Neural cell (in vitro differentiated cells): ENCODE results near the gene TBC1D14. TPM values are rescaled to one million over a fixed set of nuclear protein-coding genes. Genes with fewer than 3 reads are reported as not detected.

ENCODE experiments used
- H2AFZ ChIP-seq: fragments of 200-600, 300-800 bp; sonication (generic), shearing (Covaris generic); 2 replicates; pipeline ENCODE4 v1.6.0; 2014; ENCODE audit warnings: low read depth, mild to moderate bottlenecking, antibody characterized with exemption, low read length, moderate library complexity
- H3F3A ChIP-seq: fragments of 200-600 bp; shearing (Covaris generic); 2 replicates; pipeline ENCODE4 v1.6.1; 2016; ENCODE audit warnings: mild to moderate bottlenecking, moderate library complexity, mixed read lengths, antibody characterized with exemption, low read length; ENCODE audit not compliant: insufficient read depth, poor library complexity, severe bottlenecking
- H3K27ac ChIP-seq: fragments of 200-600, 300-800 bp; sonication (generic), shearing (Covaris generic); 2 replicates; pipeline ENCODE4 v1.5.1; 2014; ENCODE audit warnings: mild to moderate bottlenecking, low read length, moderate library complexity
- H3K27me3 ChIP-seq: fragments of 300-800, 200-600 bp; sonication (generic), shearing (Covaris generic); 2 replicates; pipeline ENCODE4 v1.6.0; 2014; ENCODE audit warnings: mild to moderate bottlenecking, low read depth, low read length, moderate library complexity; ENCODE audit not compliant: insufficient read depth
- H3K36me3 ChIP-seq: fragments of 300-800, 200-600 bp; sonication (generic), shearing (Covaris generic); 2 replicates; pipeline ENCODE4 v1.5.1; 2014; ENCODE audit warnings: mild to moderate bottlenecking, antibody characterized with exemption, low read length, moderate library complexity; ENCODE audit not compliant: insufficient read depth
- H3K4me2 ChIP-seq: fragments of 300-800, 200-600 bp; sonication (generic), shearing (Covaris generic); 2 replicates; pipeline ENCODE4 v1.6.0; 2014; ENCODE audit warnings: mild to moderate bottlenecking, low read length
- H3K4me3 ChIP-seq: fragments of 300-800, 200-600 bp; sonication (generic), shearing (Covaris generic); 2 replicates; pipeline ENCODE4 v1.5.1; 2014; ENCODE audit warnings: mild to moderate bottlenecking, low read length, moderate library complexity
- H3K79me2 ChIP-seq: fragments of 200-600 bp; shearing (Covaris generic); replicated peaks from 2 replicates; pipeline ENCODE4 v1.6.0; 2014; ENCODE audit warnings: mild to moderate bottlenecking, low read length, moderate library complexity; ENCODE audit not compliant: insufficient read depth
- H3K9ac ChIP-seq: fragments of 300-800, 200-600 bp; sonication (generic), shearing (Covaris generic); 2 replicates; pipeline ENCODE4 v1.6.1; 2016; ENCODE audit warnings: mild to moderate bottlenecking, low read length, mixed read lengths
- H3K9me2 ChIP-seq: fragments of 200-600 bp; shearing (Covaris generic); 2 replicates; pipeline ENCODE4 v1.6.1; 2016; ENCODE audit warnings: mild to moderate bottlenecking, low read length, mixed read lengths; ENCODE audit not compliant: insufficient read depth
- H3K9me3 ChIP-seq: fragments of 200-600, 300-800 bp; sonication (generic), shearing (Covaris generic); 2 replicates; pipeline ENCODE4 v1.6.1; 2016; ENCODE audit warnings: mild to moderate bottlenecking, mixed run types, low read length, moderate library complexity, mixed read lengths
- H4K20me1 ChIP-seq: fragments of 200-600 bp; shearing (Covaris generic); 2 replicates; pipeline ENCODE4 v1.6.1; 2016; ENCODE audit warnings: mild to moderate bottlenecking, mixed run types; ENCODE audit not compliant: insufficient read depth
- EP300 ChIP-seq: fragments of 450-650 bp; conservative IDR thresholded peaks from 2 replicates; pipeline ENCODE4 v1.6.1; 2014; ENCODE audit warnings: antibody characterized with exemption, mild to moderate bottlenecking, moderate library complexity; ENCODE audit not compliant: poor library complexity, severe bottlenecking
- EZH2 ChIP-seq: fragments of 200-600, 300-800 bp; shearing (Covaris generic), sonication (generic); IDR thresholded peaks from 2 replicates; pipeline ENCODE4 v1.6.1; 2014; ENCODE audit warnings: antibody characterized with exemption, low read length, borderline replicate concordance, mild to moderate bottlenecking; ENCODE audit not compliant: insufficient read depth, poor library complexity, severe bottlenecking
- MXI1 ChIP-seq: fragments of 450-650 bp; conservative IDR thresholded peaks from 2 replicates; pipeline ENCODE4 v1.6.1; 2014; ENCODE audit warnings: antibody characterized with exemption, mild to moderate bottlenecking; ENCODE audit not compliant: poor library complexity, severe bottlenecking
- POLR2AphosphoS5 ChIP-seq: IDR thresholded peaks from 2 replicates; pipeline ENCODE4 v1.6.1; 2012
- RAD21 ChIP-seq: fragments of 450-650 bp; conservative IDR thresholded peaks from 2 replicates; pipeline ENCODE4 v1.6.1; 2014; ENCODE audit warnings: antibody characterized with exemption, mild to moderate bottlenecking, moderate library complexity
- SMC3 ChIP-seq: fragments of 450-650 bp; conservative IDR thresholded peaks from 2 replicates; pipeline ENCODE4 v1.6.1; 2014; ENCODE audit warnings: antibody characterized with exemption, mild to moderate bottlenecking, moderate library complexity; ENCODE audit not compliant: poor library complexity
- TAF1 ChIP-seq: IDR thresholded peaks from 2 replicates; pipeline ENCODE4 v1.6.1; 2012; ENCODE audit warnings: low read depth
- polyA plus RNA-seq: library from polyadenylated mRNA; depleted of rRNA; stranded (reverse); fragments of >200 nt; gene quantifications from 2 replicates; pipeline ENCODE4 v1.2.3, GENCODE V29; 2014
- TF ChIP-seq, protein P1 (sequence below): fragments of 450-650 bp; IDR thresholded peaks from 2 replicates; pipeline ENCODE4 v1.5.1; 2014; ENCODE audit warnings: antibody characterized with exemption, mild to moderate bottlenecking, moderate library complexity; ENCODE audit not compliant: poor library complexity, severe bottlenecking
- TF ChIP-seq, protein P2 (sequence below): IDR thresholded peaks from 2 replicates; pipeline ENCODE4 v1.6.1; 2012; ENCODE audit warnings: borderline replicate concordance

TBC1D14 gene
- polyA plus RNA-seq, 1 donor from 2014 or later = 125 TPM

DNA sequence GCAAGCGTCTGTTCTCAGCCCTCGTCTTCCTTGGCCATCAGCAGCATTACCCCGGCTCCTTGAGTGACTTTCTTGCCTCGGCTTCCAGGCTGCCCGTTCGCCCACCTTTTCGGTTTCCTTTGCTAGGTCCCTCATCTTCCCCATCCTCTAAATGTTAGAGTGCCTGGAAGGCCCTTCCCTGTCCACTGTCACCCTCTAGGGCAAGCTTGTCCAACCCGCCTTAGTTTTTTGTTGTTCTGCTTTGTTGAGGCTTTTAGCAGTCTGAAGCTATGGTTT lies 62.7 kb downstream of the TBC1D14 start:
- TF ChIP-seq, protein P1, sequence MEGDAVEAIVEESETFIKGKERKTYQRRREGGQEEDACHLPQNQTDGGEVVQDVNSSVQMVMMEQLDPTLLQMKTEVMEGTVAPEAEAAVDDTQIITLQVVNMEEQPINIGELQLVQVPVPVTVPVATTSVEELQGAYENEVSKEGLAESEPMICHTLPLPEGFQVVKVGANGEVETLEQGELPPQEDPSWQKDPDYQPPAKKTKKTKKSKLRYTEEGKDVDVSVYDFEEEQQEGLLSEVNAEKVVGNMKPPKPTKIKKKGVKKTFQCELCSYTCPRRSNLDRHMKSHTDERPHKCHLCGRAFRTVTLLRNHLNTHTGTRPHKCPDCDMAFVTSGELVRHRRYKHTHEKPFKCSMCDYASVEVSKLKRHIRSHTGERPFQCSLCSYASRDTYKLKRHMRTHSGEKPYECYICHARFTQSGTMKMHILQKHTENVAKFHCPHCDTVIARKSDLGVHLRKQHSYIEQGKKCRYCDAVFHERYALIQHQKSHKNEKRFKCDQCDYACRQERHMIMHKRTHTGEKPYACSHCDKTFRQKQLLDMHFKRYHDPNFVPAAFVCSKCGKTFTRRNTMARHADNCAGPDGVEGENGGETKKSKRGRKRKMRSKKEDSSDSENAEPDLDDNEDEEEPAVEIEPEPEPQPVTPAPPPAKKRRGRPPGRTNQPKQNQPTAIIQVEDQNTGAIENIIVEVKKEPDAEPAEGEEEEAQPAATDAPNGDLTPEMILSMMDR = no peak
- TF ChIP-seq MXI1 (no peak), EP300 (no peak), TAF1 (no peak), POLR2AphosphoS5 (no peak), RAD21 (no peak), EZH2 (no peak), SMC3 (no peak)
- TF ChIP-seq, protein P2, sequence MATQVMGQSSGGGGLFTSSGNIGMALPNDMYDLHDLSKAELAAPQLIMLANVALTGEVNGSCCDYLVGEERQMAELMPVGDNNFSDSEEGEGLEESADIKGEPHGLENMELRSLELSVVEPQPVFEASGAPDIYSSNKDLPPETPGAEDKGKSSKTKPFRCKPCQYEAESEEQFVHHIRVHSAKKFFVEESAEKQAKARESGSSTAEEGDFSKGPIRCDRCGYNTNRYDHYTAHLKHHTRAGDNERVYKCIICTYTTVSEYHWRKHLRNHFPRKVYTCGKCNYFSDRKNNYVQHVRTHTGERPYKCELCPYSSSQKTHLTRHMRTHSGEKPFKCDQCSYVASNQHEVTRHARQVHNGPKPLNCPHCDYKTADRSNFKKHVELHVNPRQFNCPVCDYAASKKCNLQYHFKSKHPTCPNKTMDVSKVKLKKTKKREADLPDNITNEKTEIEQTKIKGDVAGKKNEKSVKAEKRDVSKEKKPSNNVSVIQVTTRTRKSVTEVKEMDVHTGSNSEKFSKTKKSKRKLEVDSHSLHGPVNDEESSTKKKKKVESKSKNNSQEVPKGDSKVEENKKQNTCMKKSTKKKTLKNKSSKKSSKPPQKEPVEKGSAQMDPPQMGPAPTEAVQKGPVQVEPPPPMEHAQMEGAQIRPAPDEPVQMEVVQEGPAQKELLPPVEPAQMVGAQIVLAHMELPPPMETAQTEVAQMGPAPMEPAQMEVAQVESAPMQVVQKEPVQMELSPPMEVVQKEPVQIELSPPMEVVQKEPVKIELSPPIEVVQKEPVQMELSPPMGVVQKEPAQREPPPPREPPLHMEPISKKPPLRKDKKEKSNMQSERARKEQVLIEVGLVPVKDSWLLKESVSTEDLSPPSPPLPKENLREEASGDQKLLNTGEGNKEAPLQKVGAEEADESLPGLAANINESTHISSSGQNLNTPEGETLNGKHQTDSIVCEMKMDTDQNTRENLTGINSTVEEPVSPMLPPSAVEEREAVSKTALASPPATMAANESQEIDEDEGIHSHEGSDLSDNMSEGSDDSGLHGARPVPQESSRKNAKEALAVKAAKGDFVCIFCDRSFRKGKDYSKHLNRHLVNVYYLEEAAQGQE = no peak
- no peaks in the 10 kb centered on the region for H4K20me1 ChIP-seq
- H3K4me3 ChIP-seq = no peak overlapping the region
- no peaks in the 10 kb centered on the region for H3K36me3 ChIP-seq
- no peak overlapping the region for H2AFZ ChIP-seq
- H3K27me3 ChIP-seq = no peaks in the 10 kb centered on the region
- no peaks in the 10 kb centered on the region for H3F3A ChIP-seq
- H3K27ac ChIP-seq = no peak overlapping the region
- no peak overlapping the region for H3K4me2 ChIP-seq
- H3K9ac ChIP-seq = no peak overlapping the region
- H3K9me2 ChIP-seq = no peaks in the 10 kb centered on the region
- no peaks in the 10 kb centered on the region for H3K79me2 ChIP-seq
- H3K9me3 ChIP-seq = no peaks in the 10 kb centered on the region

GRCh38 chr4:6972911-6973310 lies 63.3 kb downstream of the TBC1D14 start:
- Histone ChIP-seq H3K9me3 (no peaks in the 10 kb centered on the region), H3K27me3 (no peaks in the 10 kb centered on the region), H2AFZ (no peak overlapping the region), H3K9me2 (no peaks in the 10 kb centered on the region), H4K20me1 (no peaks in the 10 kb centered on the region), H3F3A (no peaks in the 10 kb centered on the region), H3K4me3 (no peak overlapping the region), H3K4me2 (no peak overlapping the region), H3K27ac (no peak overlapping the region), H3K79me2 (no peaks in the 10 kb centered on the region), H3K9ac (no peak overlapping the region), H3K36me3 (no peaks in the 10 kb centered on the region)
- TF ChIP-seq RAD21 (no peak), POLR2AphosphoS5 (no peak), TAF1 (no peak), MXI1 (no peak), EP300 (no peak), EZH2 (no peak), SMC3 (no peak)
- TF ChIP-seq, protein P2 = no peak
- TF ChIP-seq, protein P1 = no peak
